GM18520 (cell line): ENCODE results near the gene CAMK2N1.

ENCODE experiments used
- ATAC-seq: cut with Tn5 transposase; IDR thresholded peaks from one replicate; pipeline ENCODE4 v1.9.1; 2021; ENCODE audit not compliant: unreplicated experiment

CAMK2N1 gene

DNA sequence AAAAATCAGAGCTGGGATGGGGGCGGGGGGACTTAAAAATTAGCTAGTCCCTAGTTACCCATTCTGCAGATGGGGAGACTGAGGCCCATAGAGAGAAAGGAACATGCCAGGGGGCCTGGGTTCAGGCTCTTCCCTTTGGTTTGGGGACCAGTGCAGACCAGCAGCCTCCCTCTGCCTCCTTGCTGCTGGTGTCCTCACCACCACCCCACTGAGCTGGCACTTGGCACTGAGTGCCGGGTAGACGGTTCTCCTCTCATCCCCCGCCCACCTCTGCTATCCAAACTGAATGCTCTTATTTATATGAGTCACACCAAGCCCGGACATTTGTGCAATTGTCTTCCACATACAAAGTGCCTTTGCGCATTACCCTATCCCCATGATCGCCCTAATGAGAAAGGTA lies 39.2 kb downstream of the CAMK2N1 start:
- no peak for ATAC-seq

DNA sequence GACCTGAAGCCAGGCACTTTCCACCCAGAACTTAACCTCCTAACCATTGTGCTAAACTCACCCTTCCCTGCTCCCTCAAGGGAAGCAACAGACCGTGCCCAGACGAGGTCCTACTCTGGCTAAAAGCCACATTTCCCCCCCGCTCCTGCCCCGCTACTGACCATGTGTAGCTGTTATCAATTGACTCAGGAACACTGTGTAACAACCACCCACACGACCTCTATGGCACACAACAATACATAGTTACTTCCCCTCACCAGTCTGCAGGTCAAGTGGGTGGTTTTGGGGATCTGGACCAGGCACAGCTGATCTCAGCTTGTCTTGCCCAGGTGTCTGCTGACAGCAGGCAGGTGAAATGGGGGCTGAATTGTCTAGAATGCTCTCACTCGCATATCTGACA lies 40.1 kb downstream of the CAMK2N1 start:
- ATAC-seq: no peak

DNA sequence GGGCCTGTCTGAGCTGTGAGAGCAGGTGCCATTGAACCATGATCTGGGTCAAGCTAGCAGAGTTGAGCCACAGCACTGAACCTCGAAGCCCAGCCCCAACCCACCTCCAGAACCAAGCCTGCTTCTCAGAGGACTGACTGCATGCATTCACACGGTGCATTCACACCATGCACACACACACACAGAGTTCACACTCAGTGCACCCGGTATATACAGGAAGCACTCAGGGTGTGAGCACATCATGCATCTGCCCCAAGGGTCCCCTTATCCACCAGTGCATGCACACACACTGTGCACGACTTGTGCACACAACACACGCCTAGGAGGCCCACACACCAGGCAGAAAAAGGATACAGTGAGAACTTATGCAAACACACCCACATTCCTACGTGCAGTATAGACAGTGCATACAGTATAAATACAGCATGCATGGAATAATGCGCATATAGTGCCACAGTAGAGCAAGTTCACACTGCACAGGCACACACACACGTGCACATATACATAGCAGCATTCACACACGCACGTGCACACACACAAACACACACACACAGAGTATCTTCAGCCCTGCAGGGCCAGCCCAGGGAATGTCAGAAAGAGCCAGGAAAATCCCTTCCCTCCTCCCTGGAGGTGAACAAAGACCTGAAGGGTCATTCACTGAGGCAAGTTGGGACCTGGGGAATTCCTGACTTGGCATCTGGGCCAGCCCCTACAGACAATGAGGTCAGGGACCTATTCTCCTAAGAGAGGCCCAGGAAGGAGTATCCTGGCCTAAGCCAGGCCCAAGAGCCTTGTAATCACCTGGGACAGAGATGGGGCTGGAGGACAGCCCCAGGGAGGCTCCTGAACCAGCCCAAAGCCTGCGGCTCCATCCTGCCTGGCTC lies 42.1 kb downstream of the CAMK2N1 start:
- no peak for ATAC-seq

DNA sequence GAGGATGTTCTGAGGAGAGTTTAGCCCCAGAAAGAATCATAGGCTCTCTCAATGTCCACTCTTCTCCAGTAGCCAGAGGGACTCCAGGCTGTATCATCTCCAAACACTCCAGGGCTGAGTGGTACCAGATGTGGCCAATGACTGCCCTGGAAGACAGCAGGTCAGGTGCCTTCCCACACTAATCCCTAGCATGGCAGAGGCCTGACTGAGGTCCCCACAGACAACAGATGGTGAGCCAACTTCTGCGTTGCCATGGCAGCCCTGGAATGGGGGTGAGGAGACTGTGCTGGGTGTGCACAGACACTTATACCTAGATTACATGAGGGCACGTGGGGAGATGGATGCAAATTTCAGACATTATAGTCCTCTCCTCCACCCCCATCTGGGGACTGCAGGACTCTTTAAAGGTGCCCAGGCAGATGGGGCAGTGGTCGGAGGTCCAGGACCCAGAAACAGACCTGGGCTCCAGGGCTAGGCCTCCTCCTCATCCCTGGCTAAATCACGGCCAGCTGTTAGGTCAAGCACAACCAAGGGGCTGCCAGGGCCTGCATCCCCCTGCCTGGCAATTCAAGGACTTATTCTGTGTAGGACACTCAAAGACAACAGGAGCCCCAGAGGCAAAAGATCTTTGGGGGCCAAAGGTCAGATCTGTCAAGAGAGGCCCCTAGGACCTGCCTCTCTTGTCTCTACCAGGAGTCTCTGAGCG lies 42.9 kb downstream of the CAMK2N1 start:
- ATAC-seq: no peak

DNA sequence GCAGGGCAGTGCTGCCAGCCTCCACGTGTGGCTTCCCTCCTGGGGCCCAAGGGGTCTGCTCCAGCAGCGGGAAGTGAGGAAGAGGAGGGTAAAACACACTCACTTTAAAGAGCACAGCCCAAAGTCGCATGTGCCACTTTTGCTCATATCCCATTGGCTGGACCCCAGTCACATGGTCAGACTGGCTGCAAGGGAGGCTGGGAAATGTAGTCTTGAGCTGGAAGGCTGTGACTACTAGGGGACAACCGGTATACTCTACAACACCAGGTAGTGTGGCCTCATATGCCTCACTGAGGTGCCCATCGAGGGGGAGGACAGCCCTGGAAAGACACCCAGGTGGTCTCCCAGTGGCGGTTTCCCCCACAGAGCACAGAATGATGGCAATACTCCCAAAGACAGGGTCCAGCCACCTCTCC lies 45.2 kb downstream of the CAMK2N1 start:
- no peak for ATAC-seq

DNA sequence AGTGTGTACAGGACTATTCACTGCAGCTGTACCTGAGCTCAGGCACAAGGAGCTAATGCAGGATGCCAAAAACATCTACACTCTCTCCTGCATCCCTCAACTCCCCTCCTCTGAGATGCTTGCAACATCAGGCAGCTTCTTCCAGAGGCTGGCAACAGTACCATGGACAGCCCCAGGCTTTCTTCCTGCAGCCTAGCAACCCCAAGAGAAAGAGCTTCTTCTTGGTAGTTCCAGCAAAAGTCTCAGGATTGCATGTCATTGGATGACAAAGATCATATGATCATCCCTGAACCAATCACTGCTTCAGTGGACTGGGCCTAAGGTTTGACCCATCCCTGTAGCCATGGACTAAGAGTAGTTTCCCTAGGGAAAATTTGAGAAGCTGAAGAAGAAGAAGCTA lies 46.7 kb downstream of the CAMK2N1 start:
- ATAC-seq: no peak

DNA sequence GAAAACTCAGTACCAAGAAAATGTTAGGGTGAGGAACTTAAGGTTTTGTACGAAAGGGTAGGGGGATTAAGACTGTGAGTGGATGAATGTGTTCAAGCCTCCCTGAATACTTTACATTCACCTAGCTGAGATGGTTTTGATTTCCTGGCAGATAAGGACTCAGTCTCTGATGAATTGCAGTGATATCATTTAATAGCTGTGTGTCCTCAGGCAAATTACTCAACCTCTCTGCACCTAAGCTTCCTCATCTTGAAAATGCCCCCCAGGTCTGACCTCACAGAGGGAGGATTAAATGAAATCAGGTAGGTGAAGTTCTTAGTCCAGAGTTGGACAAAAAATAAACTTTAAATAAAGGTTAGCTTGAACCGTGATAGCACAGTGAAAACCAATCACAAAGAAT lies 48.4 kb downstream of the CAMK2N1 start:
- ATAC-seq: no peak

DNA sequence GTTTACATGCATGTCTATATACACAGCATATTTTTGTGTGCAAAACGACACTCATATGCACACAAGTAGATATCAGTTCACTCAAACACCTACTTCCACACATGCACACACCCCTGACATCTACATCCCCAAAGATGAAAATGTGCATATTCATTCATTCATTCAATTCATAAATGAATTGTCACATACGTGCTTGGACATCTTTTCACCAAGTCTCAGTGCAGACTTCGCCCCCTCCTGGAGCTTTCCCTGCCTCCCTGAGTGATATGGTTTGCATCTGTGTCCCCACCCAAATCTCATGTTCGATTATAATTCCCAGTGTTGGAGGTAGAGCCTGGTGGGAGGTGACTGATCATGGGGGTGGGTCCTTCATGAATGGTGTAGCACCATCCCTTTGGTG lies 53.1 kb downstream of the CAMK2N1 start:
- ATAC-seq: no peak
